Stimulated activated CD8-positive, alpha-beta memory T cell treated with anti-CD3 and anti-CD28 coated beads, Interleukin-15, amount 100 ng/mL, for 4 hours (primary cell): ENCODE measurements around the gene COX19.
A peak's percentile ranks its signal among the peaks of the same experiment; 100 is the strongest.
"Not testable (repeated sequence)": the region's sequence is repeated elsewhere in the genome, so short reads cannot be mapped to it uniquely, and the experiment has no call there.

Source experiments
- DNase-seq, 2 donors: peaks; one replicate each; pipeline ENCODE4 v3.0.0-alpha.2; 2020; ENCODE audit warnings: low read depth in 2 of 2

Gene COX19

DNA sequence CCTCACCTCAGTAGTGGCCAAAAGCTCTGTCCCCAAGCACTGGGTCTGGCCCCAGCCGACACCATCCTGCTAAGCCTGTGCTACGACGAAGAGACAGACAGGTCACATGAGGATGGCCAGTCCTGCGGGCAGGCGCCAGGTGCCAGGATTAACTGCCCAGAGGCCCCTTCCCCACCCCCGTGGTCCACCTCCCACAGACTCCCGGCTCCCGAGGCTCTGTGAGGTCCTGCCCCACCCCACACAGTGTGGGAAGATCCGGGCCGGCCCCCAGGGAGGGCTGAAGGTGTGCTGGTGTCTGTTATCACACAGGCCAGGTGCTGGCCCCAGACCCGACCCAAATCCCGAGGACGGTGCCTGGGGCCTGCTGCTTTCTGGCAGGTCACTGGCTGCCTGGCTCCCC lies 34.9 kb upstream of the COX19 start:
- DNase-seq = no peak

GRCh38 chr7:1009747-1010146 lies 34.4 kb upstream of the COX19 start:
- DNase-seq = no peak

GRCh38 chr7:1008733-1009363 lies 33.5 kb upstream of the COX19 start:
- no peak for DNase-seq

DNA sequence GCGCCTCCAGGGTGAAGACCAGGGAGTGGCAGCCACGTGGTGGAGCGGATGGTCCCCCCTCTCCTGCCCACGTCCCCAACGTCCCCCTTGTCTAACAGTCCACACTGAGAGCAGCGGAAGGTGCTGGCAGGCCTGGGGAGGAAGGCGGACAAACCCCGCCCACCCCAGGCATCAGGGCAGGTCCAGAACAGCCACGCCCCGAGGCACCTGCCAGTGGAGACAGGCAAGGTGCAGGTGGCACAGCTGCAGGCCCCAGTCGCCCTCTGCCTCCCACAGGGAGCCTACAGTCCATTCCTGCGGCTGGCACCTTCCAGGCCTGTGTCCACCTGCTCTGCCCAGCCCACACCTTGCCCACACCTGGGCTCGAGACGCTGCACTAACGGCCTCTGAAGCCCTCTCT lies 32.6 kb upstream of the COX19 start:
- DNase-seq = no peak

DNA sequence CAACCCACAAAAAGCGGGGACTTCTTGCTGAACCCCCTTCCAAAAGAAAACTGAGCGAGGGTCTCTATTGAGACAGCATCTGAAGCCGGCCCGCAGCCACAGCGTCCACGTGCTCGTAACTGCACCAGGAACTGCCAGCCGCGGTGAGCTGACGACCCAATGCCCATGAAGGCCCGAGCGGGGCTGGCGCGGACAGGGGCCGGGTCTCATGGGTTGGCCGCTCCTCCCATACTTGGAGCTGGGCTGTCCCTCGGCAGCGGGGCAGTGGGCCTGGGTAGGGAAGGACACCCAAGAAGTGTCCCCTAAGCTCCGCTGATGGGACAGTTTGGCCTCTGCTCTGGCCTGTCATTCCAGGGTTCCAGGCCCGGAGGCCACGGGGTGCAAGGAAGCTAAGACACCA lies 30.0 kb upstream of the COX19 start:
- no peak for DNase-seq

- no peak for DNase-seq
Measured at GRCh38 chr7:1004018-1004852, 28.9 kb upstream of the COX19 start.

DNA sequence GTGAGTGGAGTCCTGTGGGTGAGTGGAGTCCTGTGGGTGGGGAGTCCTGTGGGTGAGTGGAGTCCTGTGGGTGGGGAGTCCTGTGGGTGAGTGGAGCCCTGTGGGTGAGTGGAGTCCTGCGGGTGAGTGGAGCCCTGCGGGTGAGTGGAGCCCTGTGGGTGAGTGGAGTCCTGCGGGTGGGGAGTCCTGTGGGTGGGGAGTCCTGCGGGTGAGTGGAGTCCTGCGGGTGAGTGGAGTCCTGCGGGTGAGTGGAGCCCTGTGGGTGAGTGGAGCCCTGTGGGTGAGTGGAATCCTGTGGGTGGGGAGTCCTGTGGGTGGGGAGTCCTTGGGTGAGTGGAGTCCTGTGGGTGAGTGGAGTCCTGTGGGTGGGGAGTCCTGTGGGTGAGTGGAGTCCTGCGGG lies 27.1 kb upstream of the COX19 start:
- not testable (repeated sequence) for DNase-seq

DNA sequence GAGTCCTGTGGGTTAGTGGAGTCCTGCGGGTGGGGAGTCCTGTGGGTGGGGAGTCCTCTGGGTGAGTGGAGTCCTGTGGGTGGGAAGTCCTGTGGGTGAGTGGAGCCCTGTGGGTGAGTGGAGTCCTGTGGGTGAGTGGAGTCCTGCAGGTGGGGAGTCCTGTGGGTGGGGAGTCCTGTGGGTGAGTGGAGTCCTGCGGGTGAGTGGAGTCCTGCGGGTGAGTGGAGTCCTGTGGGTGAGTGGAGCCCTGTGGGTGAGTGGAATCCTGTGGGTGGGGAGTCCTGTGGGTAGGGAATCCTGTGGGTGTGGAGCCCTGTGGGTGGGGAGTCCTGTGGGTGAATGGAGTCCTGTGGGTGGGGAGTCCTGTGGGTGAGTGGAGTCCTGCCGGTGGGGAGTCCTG lies 26.7 kb upstream of the COX19 start:
- DNase-seq = not testable (repeated sequence)

DNA sequence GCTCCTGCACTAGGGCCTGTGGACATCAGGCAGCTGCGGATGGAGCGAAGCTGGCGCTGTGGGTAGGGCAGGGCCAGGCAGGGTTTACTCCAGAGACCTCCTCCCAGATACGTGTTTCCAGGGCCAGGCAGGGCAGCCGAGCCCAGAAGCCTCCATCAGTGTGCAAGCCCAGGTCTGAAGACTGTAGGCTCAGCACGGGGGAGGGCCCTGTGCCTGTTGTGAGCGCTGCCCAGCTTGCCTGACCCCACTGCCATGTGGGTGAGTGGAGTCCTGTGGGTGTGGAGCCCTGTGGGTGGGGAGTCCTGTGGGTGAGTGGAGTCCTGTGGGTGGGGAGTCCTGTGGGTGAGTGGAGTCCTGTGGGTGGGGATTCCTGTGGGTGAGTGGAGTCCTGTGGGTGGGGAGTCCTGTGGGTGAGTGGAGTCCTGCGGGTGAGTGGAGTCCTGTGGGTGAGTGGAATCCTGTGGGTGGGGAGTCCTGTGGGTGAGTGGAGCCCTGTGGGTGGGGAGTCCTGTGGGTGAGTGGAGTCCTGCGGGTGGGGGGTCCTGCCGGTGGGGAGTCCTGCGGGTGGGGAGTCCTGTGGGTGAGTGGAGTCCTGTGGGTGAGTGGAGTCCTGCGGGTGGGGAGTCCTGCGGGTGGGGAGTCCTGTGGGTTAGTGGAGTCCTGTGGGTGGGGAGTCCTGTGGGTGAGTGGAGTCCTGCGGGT lies 25.9 kb upstream of the COX19 start:
- DNase-seq = not testable (repeated sequence)

- DNase-seq = no peak
Measured at GRCh38 chr7:999941-1000935, 24.9 kb upstream of the COX19 start.

DNA sequence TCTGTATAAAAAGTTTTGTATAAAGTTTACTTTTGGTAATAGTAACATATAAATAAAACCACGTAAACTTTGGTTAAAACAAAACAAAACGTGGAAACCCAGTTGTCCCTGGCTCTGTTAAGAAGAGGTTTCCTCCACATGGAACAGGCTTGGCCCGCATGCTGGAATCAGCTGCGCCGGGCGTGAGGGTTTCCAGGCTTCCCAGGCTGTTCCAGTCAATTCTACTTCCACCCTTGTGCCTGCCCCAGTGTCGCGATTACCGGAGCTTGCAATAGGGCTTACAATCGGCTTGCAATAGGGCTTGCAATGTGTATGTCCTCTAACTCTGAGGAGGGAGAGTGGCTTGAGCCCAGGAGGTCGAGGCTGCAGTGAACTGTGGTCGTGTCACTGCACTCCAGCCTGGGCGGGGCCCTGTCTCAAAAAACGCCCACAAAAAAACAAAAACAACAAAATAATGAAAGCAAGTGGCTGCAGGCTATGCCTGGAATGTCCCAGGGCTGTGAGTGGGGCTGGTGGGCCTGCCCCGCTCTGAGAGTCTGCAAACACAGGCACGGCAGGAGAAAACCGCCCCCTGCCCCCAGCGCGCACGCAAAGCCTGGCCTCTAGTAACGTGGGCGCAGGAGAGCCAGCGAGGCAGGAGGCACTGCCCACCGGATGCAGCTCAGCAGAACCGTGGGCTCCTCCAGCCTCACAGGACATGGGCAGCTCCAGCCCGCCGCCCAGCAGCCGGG lies 24.0 kb upstream of the COX19 start:
- no peak for DNase-seq

DNA sequence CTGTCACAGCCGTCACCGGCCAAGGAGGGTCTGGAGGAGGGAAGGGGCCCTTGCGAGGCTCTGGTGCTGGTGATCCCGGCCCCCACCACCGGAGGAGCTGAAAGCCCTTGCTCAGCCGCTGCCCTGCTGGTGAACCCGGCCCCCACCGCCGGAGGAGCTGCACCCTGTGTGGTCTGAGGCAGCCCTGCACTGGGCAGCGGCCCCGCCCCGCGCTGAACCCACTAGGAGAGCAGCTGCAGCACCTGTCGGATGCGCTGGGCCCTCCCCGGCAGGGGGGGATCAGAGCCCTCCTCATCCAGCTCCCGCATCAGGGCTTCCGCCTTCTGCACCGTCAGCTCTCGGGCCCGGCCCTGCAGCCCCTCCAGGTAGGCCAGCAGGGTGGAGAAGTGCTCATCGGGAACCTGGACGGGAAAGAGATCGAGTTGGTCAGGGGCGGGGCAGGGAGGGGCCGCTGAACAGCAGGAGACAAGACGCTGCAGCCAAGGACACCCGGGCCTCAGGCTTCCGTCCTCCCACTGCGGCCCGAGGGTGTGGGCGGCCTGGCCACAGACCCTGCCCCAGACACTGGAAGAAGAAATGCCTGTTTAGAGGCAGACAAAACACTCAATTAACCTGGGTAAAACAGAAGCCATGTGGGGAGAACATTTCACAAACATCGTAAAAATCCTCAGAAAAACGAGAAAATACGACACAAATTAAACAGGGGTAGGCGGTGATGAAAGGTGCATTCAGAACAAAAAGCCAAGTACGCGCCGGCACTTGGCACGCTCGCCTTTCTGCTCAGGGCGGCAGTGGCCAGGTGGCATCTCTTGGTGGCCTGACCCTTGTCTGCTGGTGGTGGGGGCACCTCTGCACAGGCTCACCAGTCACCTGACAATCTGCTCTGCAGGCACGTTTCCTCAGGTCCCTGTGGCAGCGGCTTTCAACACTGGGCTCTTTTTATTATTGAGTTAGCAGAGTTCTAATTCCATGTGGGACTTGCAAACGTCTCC lies 22.4 kb upstream of the COX19 start:
- DNase-seq = no peak

- DNase-seq = no peak
Measured at GRCh38 chr7:996079-996872, 20.9 kb upstream of the COX19 start.

GRCh38 chr7:995571-995970 lies 20.2 kb upstream of the COX19 start:
- DNase-seq = no peak

DNA sequence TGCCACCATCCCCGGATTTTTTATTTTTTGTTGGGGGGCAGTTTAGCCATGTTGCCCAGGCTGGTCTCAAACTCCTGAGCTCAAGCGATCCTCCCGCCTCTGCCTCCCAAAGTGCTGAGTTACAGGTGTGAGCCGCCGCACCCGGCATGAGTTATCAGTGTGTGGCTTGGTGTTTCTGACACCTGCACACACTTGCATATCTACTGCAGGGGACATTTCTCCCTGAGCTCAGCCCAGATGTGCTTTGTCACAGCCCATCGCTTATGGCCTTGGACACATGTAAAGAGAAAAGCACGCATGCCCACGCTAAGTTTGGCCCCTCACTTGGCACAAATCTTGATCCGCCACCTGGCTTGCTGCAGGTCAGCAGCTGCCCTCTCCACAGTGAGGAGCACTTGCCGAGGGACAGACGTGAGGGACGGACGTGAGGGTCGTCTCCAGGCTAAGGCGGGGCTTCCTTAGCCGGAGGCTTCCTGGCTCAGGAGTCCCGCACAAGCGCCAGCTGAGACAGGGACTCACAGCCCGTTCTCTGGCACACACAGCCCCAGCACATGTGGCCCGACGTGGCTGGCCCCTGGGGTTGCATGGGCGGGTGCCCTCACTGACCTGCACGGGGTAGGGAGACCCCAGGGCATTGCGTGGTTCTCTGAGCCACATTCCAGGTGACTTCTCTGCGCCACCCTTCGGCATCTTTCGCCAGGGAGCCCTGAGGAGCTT lies 19.4 kb upstream of the COX19 start:
- DNase-seq = no peak

GRCh38 chr7:992709-993607 lies 17.6 kb upstream of the COX19 start:
- peak; percentile 78 to 85 for DNase-seq
